Psoas muscle (tissue), 8 donors: ENCODE results near the gene CRISPLD2. TPM values are rescaled to one million over a fixed set of nuclear protein-coding genes. Genes with fewer than 3 reads are reported as not detected.

Experiments
- ATAC-seq, 4 donors: fragments of 200-7000 bp; cut with Tn5 transposase; one replicate each; pipeline ENCODE4 v1.9.1; 2020; ENCODE audit warnings: moderate library complexity in 3 of 4, mild to moderate bottlenecking in 2 of 4
- DNase-seq, 2 donors: peaks; one replicate each; pipeline ENCODE4 v3.0.0-alpha.2; 2020
- H3K27ac ChIP-seq: fragments of 200-600 bp; one replicate; pipeline ENCODE4 v1.8.0; 2022
- H3K27me3 ChIP-seq, 3 donors: fragments of 200-600 bp in 1 of 3; one replicate each; pipeline versions ENCODE4 v1.6.1 to v1.8.0; 2013 to 2022; ENCODE audit warnings: low read length in 2 of 3, mild to moderate bottlenecking in 2 of 3, moderate library complexity in 1 of 3; ENCODE audit not compliant: insufficient read depth in 3 of 3
- H3K36me3 ChIP-seq, 2 donors: fragments of 200-600 bp in 1 of 2; one replicate each; pipeline versions ENCODE4 v1.6.1 to v1.8.0; 2013 to 2022; ENCODE audit warnings: low read depth in 1 of 2, mild to moderate bottlenecking in 1 of 2, moderate library complexity in 1 of 2; ENCODE audit not compliant: insufficient read depth in 1 of 2
- H3K4me1 ChIP-seq: fragments of 200-600 bp; one replicate; pipeline ENCODE4 v1.8.0; 2022
- H3K4me3 ChIP-seq: fragments of 200-600 bp; one replicate; pipeline ENCODE4 v1.8.0; 2022; ENCODE audit warnings: mild to moderate bottlenecking
- H3K9me3 ChIP-seq: fragments of 200-600 bp; one replicate; pipeline ENCODE4 v1.8.0; 2022
- WGBS, 3 donors: extraction: QIAGEN DNeasy Blood & Tissue Kit; methylation state at CpG; one replicate each; pipeline versions ENCODE4 v1.1.6 to v1.1.7; 2013; 5-methylcytosine and 5-hydroxymethylcytosine counted together
- intact Hi-C, 2 donors: fragments of 100-400 bp; cut with DNase I; formaldehyde crosslinking; loops; one replicate each; pipeline versions ENCODE4 v1.11.0 to v1.14.2; 2022
- polyA plus RNA-seq, 3 donors: library from polyadenylated mRNA; stranded (reverse); fragments of 200-250 nt; gene quantifications; one replicate each; pipeline ENCODE4 v1.2.3, GENCODE V29; 2013
- total RNA-seq, 4 donors: library from RNA; stranded (reverse); fragmentation: NEBNext Ultra II Directional in 2 of 4; extraction: Animal tissue kit (Norgen Biotek cat#: 25700) in 2 of 4; gene quantifications; one replicate each; pipeline versions ENCODE4 v1.2.1 to v1.2.4, GENCODE V29; 2021 to 2023
- TF ChIP-seq, protein P1 (sequence below): fragments of 200-600 bp; IDR thresholded peaks from one replicate; pipeline ENCODE4 v1.8.0; 2022; ENCODE audit warnings: antibody characterized with exemption
- donor health status: healthy with polysubstance abuse.
- donor health status: DM: no; HTN: no; CAD: no; lungs with moderate emphysema.
- donor health status: Bipolar disorder and iron deficiency.
- donor health status: healthy.
- donor health status: DM: yes; HTN: yes; CAD: no.
- donor health status: DM: no; HTN: no; CAD: no.
- donor health status: DM: no; HTN: no; CAD: no.
- donor health status: DM: yes; HTN: yes; CAD: no.

Gene CRISPLD2
- total and polyA plus RNA-seq, 7 donors, result 7.1 to 28.6 (median 11.5) TPM

DNA sequence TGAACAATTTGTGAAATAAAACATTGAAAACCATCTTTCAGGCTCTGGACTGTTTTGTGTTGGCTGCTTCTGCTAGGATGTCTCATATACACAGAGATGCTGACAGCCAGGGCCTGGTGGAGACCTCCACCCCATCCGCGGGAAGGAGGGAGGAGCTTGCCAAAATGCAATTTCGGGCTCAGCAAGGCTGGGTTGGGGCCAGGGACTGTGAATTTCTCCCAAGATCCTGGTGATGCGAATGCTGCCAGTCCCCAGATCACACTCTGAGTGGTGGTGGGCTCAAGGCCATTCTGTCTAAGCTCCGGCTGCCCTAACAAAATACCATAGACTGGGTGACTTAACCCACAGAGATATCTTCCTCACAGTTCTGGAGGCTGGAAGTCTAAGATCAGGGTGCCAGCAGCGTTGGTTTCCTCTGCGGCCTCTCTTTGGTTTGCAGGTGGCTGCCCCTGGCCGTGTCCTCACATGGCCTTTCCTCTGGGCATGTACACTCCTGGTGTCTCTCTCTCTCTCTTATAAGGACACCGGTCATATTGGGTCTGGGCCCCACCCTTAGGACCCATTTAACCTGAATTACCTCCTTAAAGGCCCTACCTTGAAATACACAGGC lies 89.8 kb downstream of the CRISPLD2 start:
- TF ChIP-seq, protein P1, sequence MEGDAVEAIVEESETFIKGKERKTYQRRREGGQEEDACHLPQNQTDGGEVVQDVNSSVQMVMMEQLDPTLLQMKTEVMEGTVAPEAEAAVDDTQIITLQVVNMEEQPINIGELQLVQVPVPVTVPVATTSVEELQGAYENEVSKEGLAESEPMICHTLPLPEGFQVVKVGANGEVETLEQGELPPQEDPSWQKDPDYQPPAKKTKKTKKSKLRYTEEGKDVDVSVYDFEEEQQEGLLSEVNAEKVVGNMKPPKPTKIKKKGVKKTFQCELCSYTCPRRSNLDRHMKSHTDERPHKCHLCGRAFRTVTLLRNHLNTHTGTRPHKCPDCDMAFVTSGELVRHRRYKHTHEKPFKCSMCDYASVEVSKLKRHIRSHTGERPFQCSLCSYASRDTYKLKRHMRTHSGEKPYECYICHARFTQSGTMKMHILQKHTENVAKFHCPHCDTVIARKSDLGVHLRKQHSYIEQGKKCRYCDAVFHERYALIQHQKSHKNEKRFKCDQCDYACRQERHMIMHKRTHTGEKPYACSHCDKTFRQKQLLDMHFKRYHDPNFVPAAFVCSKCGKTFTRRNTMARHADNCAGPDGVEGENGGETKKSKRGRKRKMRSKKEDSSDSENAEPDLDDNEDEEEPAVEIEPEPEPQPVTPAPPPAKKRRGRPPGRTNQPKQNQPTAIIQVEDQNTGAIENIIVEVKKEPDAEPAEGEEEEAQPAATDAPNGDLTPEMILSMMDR, result no peak

DNA sequence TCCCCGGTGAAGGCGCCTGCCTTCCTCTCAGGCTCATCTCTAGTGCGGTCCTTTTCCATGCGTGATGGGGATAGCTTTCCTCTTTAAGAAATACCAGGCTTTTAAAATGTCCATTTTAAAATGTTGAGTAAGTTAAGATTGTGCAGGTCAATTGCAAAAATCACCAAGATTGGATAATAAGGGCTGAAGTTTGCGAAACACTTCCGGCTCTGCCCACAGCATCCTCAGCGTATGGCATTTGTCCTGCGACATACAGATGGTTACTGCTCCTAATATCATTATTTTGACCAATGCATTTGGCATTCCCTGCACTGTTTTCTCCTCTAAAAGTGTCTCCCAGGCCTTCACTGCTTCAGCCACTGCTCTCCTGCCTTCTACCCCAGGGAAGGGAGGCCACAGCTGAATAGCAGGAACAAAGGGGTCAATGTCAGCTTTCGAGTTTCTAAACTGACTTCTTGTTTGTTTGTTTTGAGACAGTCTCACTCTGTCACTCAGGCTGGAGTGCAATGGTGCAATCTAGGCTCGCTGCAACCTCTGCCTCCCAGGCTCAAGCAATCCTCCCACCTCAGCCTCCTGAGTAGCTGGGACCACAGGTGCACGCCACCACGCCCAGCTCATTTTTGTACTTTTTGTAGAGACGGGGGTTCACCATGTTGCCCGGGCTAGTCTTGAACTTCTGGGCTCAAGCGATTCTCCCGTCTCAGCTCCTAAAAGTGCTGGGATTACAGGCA lies 91.9 kb downstream of the CRISPLD2 start:
- 91 to 94% (median 92%) methylated on average over 16 of the region's 16 CpGs for WGBS, 3 donors

More for the DNA sequence above, 89.8 kb downstream of the CRISPLD2 start:
- intact Hi-C loops, result no loop called here
- Histone ChIP-seq H3K9me3 (no peaks in the 10 kb centered on the region), H3K27ac (no peak overlapping the region), H3K4me1 (peaks cover 6% of the 10 kb centered on the region), H3K36me3 (no peaks in the 10 kb centered on the region), H3K27me3 (peaks cover 0 to 9% (median 0%) of the 10 kb centered on the region in 3 donors), H3K4me3 (no peak overlapping the region)
- 68 to 80% (median 68%) methylated on average over 9 of the region's 9 CpGs for WGBS, 3 donors
- DNase-seq, result no peak
- ATAC-seq, result no peak

DNA sequence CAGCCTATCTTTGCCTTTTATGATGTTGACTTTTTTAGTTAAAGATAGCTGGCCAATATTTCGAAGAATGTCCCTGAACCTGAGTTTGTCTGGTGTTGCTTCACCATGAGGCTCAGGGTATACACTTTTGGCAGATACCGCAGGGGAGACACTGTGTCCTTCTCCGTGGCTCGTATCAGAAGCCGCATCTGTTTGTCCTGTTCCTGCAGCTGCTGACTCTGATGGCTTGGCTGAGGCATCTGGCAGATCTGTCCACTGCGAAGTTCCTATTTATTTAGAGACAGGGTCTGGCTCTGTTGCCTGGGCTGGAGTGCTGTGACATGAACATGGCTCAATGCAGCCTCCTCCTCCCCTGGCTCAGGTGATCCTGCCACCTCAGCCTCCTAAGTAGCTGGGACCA lies 93.5 kb downstream of the CRISPLD2 start:
- H3K9me3 ChIP-seq, result no peaks in the 10 kb centered on the region
- WGBS, 3 donors, result 4 to 9% (median 8%) methylated on average over 6 of the region's 6 CpGs
- peak; percentile 59 to 82 for DNase-seq
- peaks cover 0 to 44% (median 5%) of the 10 kb centered on the region in 3 donors for H3K27me3 ChIP-seq
- H3K4me1 ChIP-seq, result peaks cover 6% of the 10 kb centered on the region
- H3K27ac ChIP-seq, result no peak overlapping the region
- intact Hi-C loops, result no loop called here
- TF ChIP-seq, protein P1, result no peak
- H3K36me3 ChIP-seq, result no peaks in the 10 kb centered on the region
- peak in 3 of 4 donors; percentile 66 to 83 (median 73) for ATAC-seq
- no peak overlapping the region for H3K4me3 ChIP-seq

More for the DNA sequence above, 91.9 kb downstream of the CRISPLD2 start:
- Histone ChIP-seq H3K9me3 (no peaks in the 10 kb centered on the region), H3K27me3 (peaks cover 0 to 29% (median 5%) of the 10 kb centered on the region in 3 donors), H3K4me3 (no peak overlapping the region), H3K36me3 (no peaks in the 10 kb centered on the region), H3K27ac (no peak overlapping the region), H3K4me1 (peaks cover 6% of the 10 kb centered on the region)
- DNase-seq (no peak), ATAC-seq (no peak)
- intact Hi-C loops, result no loop called here
- TF ChIP-seq, protein P1, result no peak

- DNase-seq (peak in 1 of 2 donors; percentile 83), ATAC-seq (peak in 1 of 4 donors; percentile 57)
- Histone ChIP-seq H3K9me3 (no peaks in the 10 kb centered on the region), H3K36me3 (no peaks in the 10 kb centered on the region), H3K27ac (no peak overlapping the region), H3K4me1 (peaks cover 6% of the 10 kb centered on the region), H3K27me3 (peaks cover 0 to 51% (median 6%) of the 10 kb centered on the region in 3 donors), H3K4me3 (no peak overlapping the region)
- TF ChIP-seq, protein P1, result no peak
- WGBS, 3 donors, result 12 to 28% (median 23%) methylated on average over 5 of the region's 5 CpGs
- intact Hi-C loops, result no loop called here
These were observed 94.5 kb downstream of the CRISPLD2 start for GRCh38 chr16:84914273-84914672.
